ENCODE measurements around the gene CSH1.

DNA sequence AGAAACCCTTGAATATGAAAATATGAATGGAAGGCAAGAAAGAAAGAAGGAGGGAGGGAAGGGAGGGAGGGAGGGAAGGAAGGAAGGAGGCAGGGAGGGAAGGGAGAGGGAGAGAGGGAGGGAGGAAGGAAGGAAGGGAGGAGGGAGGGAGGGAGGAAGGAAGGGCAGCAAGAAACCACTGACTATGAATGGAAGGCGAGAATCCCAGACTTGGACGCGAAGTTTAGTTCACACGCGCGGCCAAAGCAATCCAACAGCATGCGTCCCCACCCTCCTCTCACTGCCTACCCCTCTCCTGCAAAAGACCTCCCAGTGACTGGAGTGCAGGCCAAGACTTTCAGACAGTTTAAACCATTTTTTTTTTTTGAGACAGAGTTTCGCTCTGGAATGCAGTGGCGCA lies 46.0 kb downstream of the CSH1 start:
- TF ChIP-seq, protein P1, sequence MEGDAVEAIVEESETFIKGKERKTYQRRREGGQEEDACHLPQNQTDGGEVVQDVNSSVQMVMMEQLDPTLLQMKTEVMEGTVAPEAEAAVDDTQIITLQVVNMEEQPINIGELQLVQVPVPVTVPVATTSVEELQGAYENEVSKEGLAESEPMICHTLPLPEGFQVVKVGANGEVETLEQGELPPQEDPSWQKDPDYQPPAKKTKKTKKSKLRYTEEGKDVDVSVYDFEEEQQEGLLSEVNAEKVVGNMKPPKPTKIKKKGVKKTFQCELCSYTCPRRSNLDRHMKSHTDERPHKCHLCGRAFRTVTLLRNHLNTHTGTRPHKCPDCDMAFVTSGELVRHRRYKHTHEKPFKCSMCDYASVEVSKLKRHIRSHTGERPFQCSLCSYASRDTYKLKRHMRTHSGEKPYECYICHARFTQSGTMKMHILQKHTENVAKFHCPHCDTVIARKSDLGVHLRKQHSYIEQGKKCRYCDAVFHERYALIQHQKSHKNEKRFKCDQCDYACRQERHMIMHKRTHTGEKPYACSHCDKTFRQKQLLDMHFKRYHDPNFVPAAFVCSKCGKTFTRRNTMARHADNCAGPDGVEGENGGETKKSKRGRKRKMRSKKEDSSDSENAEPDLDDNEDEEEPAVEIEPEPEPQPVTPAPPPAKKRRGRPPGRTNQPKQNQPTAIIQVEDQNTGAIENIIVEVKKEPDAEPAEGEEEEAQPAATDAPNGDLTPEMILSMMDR (IDR thresholded peaks at IDR 0.05), result no peak
- TF ChIP-seq JUNB (IDR thresholded peaks at IDR 0.05), result no peak
- no peak for TF ChIP-seq NFE2L2 (conservative IDR thresholded peaks at IDR 0.05; ENCODE audit: low read length)
- no peak for TF ChIP-seq KDM5A (IDR thresholded peaks at IDR 0.05)
- TF ChIP-seq EP300 (IDR thresholded peaks at IDR 0.05), result no peak
- no peak for TF ChIP-seq POLR2A (IDR thresholded peaks at IDR 0.05; ENCODE audit: low read length)
- TF ChIP-seq RAD21 (conservative IDR thresholded peaks at IDR 0.05 in 1 of 2, IDR thresholded peaks at IDR 0.05 in 1 of 2), result no peak
- no peak for TF ChIP-seq RCOR1 (IDR thresholded peaks at IDR 0.05; ENCODE audit: low read depth, low read length)
- TF ChIP-seq MAZ (IDR thresholded peaks at IDR 0.05; ENCODE audit: borderline replicate concordance, low read depth, low read length), result no peak
- TF ChIP-seq RNF2 (IDR thresholded peaks at IDR 0.05; ENCODE audit: borderline replicate concordance, low read depth), result no peak
- no peak for TF ChIP-seq MYC (IDR thresholded peaks at IDR 0.05; ENCODE audit: borderline replicate concordance, low read length)
- TF ChIP-seq RARB (CRISPR knock-in tag; IDR thresholded peaks at IDR 0.05), result no peak
- no peak for TF ChIP-seq KDM1A (IDR thresholded peaks at IDR 0.05; ENCODE audit: low read depth)

Measured in A549 (cell line).